Spleen (tissue), 11 donors: Measurements from ENCODE around the gene HORMAD2. TPM values are rescaled to one million over a fixed set of nuclear protein-coding genes. Genes with fewer than 3 reads are reported as not detected.

Source experiments
- DNase-seq: peaks from one replicate; pipeline ENCODE4 v3.0.0-alpha.2; 2020
- H3K27ac ChIP-seq, 8 donors: fragments of 200-600 bp; sonication (generic) in 7 of 8; 1 replicate in 4 of 8; 2 replicates in 4 of 8; pipeline versions ENCODE4 v1.5.0 to v1.8.0; 2016 to 2021; ENCODE audit warnings: inconsistent platforms in 4 of 8, mild to moderate bottlenecking in 4 of 8, moderate library complexity in 1 of 8
- H3K27me3 ChIP-seq, 7 donors: fragments of 200-600 bp; sonication (generic) in 6 of 7; replicated peaks in 1 of 7; 1 replicate in 4 of 7; 2 replicates in 3 of 7; pipeline versions ENCODE4 v1.5.0 to v1.8.0; 2016 to 2021; ENCODE audit warnings: inconsistent platforms in 3 of 7, mild to moderate bottlenecking in 1 of 7
- H3K36me3 ChIP-seq, 6 donors: fragments of 200-600 bp; sonication (generic) in 5 of 6; 1 replicate in 4 of 6; 2 replicates in 2 of 6; pipeline versions ENCODE4 v1.5.0 to v1.8.0; 2016 to 2021; ENCODE audit warnings: inconsistent platforms in 2 of 6
- H3K4me1 ChIP-seq, 6 donors: fragments of 200-600 bp; sonication (generic) in 5 of 6; 1 replicate in 3 of 6; 2 replicates in 3 of 6; pipeline versions ENCODE4 v1.5.0 to v1.8.0; 2016 to 2021; ENCODE audit warnings: inconsistent platforms in 3 of 6
- H3K4me3 ChIP-seq, 8 donors: fragments of 200-600 bp; sonication (generic) in 7 of 8; 1 replicate in 4 of 8; 2 replicates in 4 of 8; pipeline versions ENCODE4 v1.5.0 to v1.8.0; 2016 to 2021; ENCODE audit warnings: inconsistent platforms in 4 of 8, mild to moderate bottlenecking in 4 of 8, moderate library complexity in 2 of 8
- H3K9me3 ChIP-seq, 8 donors: fragments of 200-600 bp; sonication (generic) in 7 of 8; 1 replicate in 4 of 8; 2 replicates in 4 of 8; pipeline versions ENCODE4 v1.5.0 to v1.8.0; 2016 to 2021; ENCODE audit warnings: inconsistent platforms in 4 of 8
- CTCF ChIP-seq, 11 experiments: fragments of 200-600 bp in 7 of 11; fragments of 450-650 bp in 4 of 11; sonication (generic) in 4 of 11; IDR thresholded peaks in 8 of 11; conservative IDR thresholded peaks in 3 of 11; 1 replicate in 7 of 11; 2 replicates in 4 of 11; pipeline versions ENCODE4 v1.4.0 to v1.8.0; 2016 to 2021; ENCODE audit warnings: antibody characterized with exemption in 11 of 11, inconsistent platforms in 4 of 11, mild to moderate bottlenecking in 1 of 11
- POLR2A ChIP-seq, 3 donors: fragments of 450-650 bp; IDR thresholded peaks; one replicate each; pipeline ENCODE4 v1.5.1; 2017; ENCODE audit warnings: antibody characterized with exemption in 3 of 3, mild to moderate bottlenecking in 1 of 3
- POLR2AphosphoS5 ChIP-seq, 3 donors: sonication (generic); formaldehyde crosslinking; IDR thresholded peaks; one replicate each; pipeline ENCODE4 v1.5.1; 2017; ENCODE audit warnings: antibody characterized with exemption in 3 of 3
- WGBS, 5 donors: extraction: QIAGEN DNeasy Blood & Tissue Kit in 3 of 5; methylation state at CpG; one replicate each; pipeline versions ENCODE4 v1.1.5 to v1.1.7; 2013 to 2018; 5-methylcytosine and 5-hydroxymethylcytosine counted together
- intact Hi-C: fragments of 100-400 bp; cut with DNase I; formaldehyde crosslinking; loops from one replicate; pipeline ENCODE4 v1.15.0; 2023; ENCODE audit warnings: low total_unique reads
- polyA plus RNA-seq, 3 donors: library from polyadenylated mRNA; stranded (reverse); fragments of 200-250 nt; gene quantifications; one replicate each; pipeline ENCODE4 v1.2.1, GENCODE V29; 2013
- total RNA-seq, 7 donors: library from RNA; depleted of rRNA in 3 of 7; stranded (reverse); fragments of >200 nt in 3 of 7; fragmentation: NEBNext Ultra II Directional in 4 of 7; extraction: Animal tissue kit (Norgen Biotek cat#: 25700) in 4 of 7; gene quantifications; one replicate each; pipeline versions ENCODE4 v1.1.0 to v1.2.1, GENCODE V29; 2016 to 2021
- donor health status: healthy with polysubstance abuse.
- donor health status: DM: no; HTN: no; CAD: no; lungs with moderate emphysema.
- donor health status: DM: no; HTN: no; CAD: no.
- donor health status: Bipolar disorder and iron deficiency.
- donor health status: healthy.
- donor health status: DM: no; HTN: no; CAD: no.
- donor health status: DM: yes; HTN: yes; CAD: no.

HORMAD2 gene
- total and polyA plus RNA-seq, 10 donors, result not detected

DNA sequence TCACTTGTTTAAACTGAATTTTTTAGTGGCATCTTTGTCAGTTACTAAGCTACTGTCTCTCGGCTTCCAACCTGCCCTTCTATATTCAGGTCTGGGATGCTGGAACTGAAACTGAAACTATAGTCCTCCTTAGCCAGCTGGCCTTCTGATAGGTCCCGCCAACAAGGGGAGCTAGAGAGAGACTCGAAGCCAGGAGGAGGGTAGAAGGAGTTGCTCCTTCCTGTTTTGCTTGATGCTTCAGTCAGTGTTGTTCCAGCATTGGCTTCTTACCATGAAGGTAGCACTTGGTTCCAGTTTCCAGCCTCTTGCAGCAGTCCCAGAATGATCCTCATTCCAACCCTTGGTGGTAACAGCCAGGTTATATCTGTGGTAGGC is 32.9 kb upstream of the HORMAD2 start:
- intact Hi-C loops, result no loop called here
- Histone ChIP-seq H3K36me3 (no peaks in the 10 kb centered on the region), H3K27me3 (no peaks in the 10 kb centered on the region), H3K9me3 (no peaks in the 10 kb centered on the region), H3K27ac (no peak overlapping the region), H3K4me1 (peaks cover 0 to 9% (median 0%) of the 10 kb centered on the region in 6 donors), H3K4me3 (no peak overlapping the region)
- WGBS, 5 donors, result 28 to 36% (median 34%) methylated on average over 3 of the region's 3 CpGs
- no peak for DNase-seq
- TF ChIP-seq POLR2AphosphoS5 (IDR thresholded peaks at IDR 0.05) (no peak), CTCF (IDR thresholded peaks at IDR 0.05 in 8 of 11, conservative IDR thresholded peaks at IDR 0.05 in 3 of 11) (no peak), POLR2A (IDR thresholded peaks at IDR 0.05) (no peak)

- Histone ChIP-seq H3K4me1 (peaks cover 0 to 9% (median 0%) of the 10 kb centered on the region in 6 donors), H3K27ac (no peak overlapping the region), H3K27me3 (no peaks in the 10 kb centered on the region), H3K9me3 (no peaks in the 10 kb centered on the region), H3K4me3 (no peak overlapping the region), H3K36me3 (no peaks in the 10 kb centered on the region)
- no peak for DNase-seq
- intact Hi-C loops, result no loop called here
- WGBS, 5 donors, result 83 to 91% (median 90%) methylated on average over 2 of the region's 2 CpGs
- TF ChIP-seq CTCF (IDR thresholded peaks at IDR 0.05 in 8 of 11, conservative IDR thresholded peaks at IDR 0.05 in 3 of 11) (no peak), POLR2AphosphoS5 (IDR thresholded peaks at IDR 0.05) (no peak), POLR2A (IDR thresholded peaks at IDR 0.05) (no peak)
Measured at GRCh38 chr22:30048681-30049080, 31.6 kb upstream of the HORMAD2 start.

GRCh38 chr22:30054067-30054763 is 26.0 kb upstream of the HORMAD2 start:
- TF ChIP-seq POLR2A (IDR thresholded peaks at IDR 0.05), result no peak
- no peaks in the 10 kb centered on the region for H3K4me1 ChIP-seq
- 76 to 91% (median 84%) methylated on average over 10 of the region's 10 CpGs for WGBS, 5 donors
- peaks cover 0 to 28% (median 17%) of the 10 kb centered on the region in 8 donors for H3K9me3 ChIP-seq
- H3K36me3 ChIP-seq, result no peaks in the 10 kb centered on the region
- no peak overlapping the region for H3K4me3 ChIP-seq
- intact Hi-C loops, result no loop called here
- H3K27ac ChIP-seq, result no peak overlapping the region
- DNase-seq, result no peak
- H3K27me3 ChIP-seq, result no peaks in the 10 kb centered on the region

DNA sequence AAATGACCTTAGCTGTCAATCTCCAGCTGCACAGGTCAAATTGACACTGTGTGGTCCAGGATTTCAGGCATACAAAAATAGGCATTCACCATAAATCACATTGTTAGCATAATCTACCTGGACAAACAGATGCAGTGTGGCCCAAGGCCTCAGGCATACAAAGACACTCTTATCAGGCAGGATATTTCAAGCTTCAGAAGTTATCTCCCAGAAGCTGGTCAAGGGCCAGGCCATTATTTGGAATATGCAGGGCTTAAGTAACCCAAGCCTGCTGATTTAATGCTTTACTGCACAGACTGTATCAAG is 25.5 kb upstream of the HORMAD2 start:
- Histone ChIP-seq H3K27me3 (no peaks in the 10 kb centered on the region), H3K36me3 (no peaks in the 10 kb centered on the region), H3K4me3 (no peak overlapping the region), H3K27ac (no peak overlapping the region), H3K9me3 (peaks cover 0 to 33% (median 19%) of the 10 kb centered on the region in 8 donors), H3K4me1 (no peaks in the 10 kb centered on the region)
- intact Hi-C loops, result no loop called here
- TF ChIP-seq CTCF (IDR thresholded peaks at IDR 0.05 in 8 of 11, conservative IDR thresholded peaks at IDR 0.05 in 3 of 11) (no peak), POLR2AphosphoS5 (IDR thresholded peaks at IDR 0.05) (no peak)
- no peak for DNase-seq

- intact Hi-C loops, result no loop called here
- WGBS, 5 donors, result 89 to 100% (median 96%) methylated on average over 1 of the region's 1 CpG
- no peak for DNase-seq
- H3K4me3 ChIP-seq, result no peak overlapping the region
- no peaks in the 10 kb centered on the region for H3K36me3 ChIP-seq
- H3K4me1 ChIP-seq, result no peaks in the 10 kb centered on the region
- TF ChIP-seq POLR2AphosphoS5 (IDR thresholded peaks at IDR 0.05) (no peak), POLR2A (IDR thresholded peaks at IDR 0.05) (no peak), CTCF (IDR thresholded peaks at IDR 0.05 in 8 of 11, conservative IDR thresholded peaks at IDR 0.05 in 3 of 11) (no peak)
- peaks cover 0 to 33% (median 19%) of the 10 kb centered on the region in 8 donors for H3K9me3 ChIP-seq
- peaks cover 0 to 5% (median 0%) of the 10 kb centered on the region in 7 donors for H3K27me3 ChIP-seq
- H3K27ac ChIP-seq, result no peak overlapping the region
Measured at GRCh38 chr22:30056015-30056414, 24.2 kb upstream of the HORMAD2 start.
